NCI-H510A treated with DMSO at 0.1 percent for 48 hours (cell line): ENCODE data around the gene INPP4B.
"Not testable (repeated sequence)": the region's sequence is repeated elsewhere in the genome, so short reads cannot be mapped to it uniquely, and the experiment has no call there.

Experiments used
- DNase-seq: peaks from one replicate; lab custom pipeline; 2025; lab: John Stamatoyannopoulos, UW

The INPP4B gene

DNA sequence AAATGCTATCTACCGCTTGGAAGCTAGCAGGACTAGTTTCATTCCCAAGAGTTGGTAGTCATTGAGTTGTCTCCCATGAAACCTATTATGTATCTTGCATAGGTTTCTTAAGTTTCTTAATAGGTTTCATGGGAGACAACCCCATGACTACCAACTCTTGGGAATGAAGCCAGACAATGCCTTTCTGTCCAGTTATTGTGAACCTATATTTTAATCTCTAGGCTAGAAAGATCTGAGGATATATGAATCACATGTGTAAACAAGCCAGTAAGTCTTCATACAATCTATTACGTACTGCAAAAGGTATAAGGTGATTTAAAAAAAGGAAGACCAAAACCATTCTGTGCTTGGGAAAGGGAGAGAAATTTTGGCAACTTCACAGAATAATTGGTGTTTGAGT lies 162.6 kb downstream of the INPP4B start:
- DNase-seq = no peak

DNA sequence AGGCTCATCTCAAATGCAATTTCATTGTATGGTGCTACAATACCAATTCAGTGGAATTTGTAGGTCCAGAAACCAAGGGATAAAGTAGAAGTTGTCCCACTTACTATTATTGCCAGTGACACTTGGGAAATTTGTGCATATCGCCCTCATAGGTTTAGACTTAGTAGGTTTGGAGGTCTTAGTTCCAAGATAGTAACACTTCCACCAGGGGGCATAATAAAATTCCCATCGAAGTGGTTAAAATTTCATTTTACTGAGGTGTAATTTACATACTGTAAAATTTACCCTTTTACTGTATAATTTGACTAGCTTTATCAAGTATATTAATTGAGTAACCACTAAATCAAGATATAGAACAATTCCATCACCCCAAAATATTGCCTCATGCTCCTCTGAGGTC lies 174.6 kb downstream of the INPP4B start:
- DNase-seq = no peak

DNA sequence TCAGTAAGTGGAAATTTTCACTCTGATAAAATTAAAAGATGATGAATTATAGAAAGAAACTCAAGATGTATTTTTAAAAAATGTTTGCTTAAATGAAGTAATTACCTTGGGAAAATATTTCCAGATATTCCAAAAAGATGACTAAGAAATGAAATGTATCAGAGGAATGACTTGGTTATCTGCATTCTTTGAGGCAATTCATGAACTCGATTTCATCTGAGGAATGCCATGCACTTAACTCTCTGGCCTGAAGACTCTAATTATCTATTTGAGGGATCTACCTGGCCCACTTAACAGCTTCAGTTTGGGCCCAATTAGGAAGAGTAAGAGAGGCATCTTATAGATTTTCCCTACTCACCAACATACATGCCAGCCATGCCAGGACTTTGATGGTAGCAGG lies 182.3 kb downstream of the INPP4B start:
- DNase-seq = no peak

DNA sequence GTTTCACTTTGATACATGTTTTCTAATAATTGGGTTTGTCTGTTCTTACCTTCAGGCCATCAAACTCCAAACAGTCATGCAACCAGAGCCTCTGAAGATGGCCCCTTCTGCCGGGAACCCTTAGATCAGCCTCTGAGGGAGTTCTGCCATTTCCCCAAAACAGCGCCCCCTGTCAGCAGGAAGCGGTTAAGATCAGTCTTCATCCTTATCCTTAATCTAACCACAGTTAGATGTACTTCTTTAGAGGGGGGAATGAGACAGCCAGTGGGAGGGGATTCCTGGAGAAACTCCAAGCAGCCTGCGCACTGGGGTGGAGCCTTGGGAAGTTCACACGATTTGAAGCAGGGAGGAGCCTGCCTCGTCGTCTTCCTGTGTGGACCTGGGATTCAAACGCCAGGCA lies 185.4 kb downstream of the INPP4B start:
- no peak for DNase-seq

DNA sequence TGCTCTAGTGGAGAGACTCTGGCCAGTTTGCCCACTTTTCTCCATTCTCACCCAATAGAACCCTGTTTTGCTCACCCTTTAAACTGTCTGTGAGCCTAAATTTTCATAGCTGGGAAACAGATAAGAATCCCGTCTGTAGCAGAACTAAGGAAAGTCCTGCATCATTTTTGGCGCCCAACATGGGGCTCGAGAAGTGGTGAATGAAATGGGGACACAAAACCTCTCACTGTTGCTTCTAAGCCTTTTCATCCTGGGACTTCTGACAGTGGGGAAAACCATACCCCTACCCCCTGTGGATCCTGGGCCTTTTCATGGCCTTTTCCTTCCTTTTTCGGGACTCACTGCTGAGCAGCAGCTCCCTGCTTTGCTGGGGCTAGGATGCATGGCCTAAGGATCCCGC lies 189.9 kb downstream of the INPP4B start:
- DNase-seq = no peak

DNA sequence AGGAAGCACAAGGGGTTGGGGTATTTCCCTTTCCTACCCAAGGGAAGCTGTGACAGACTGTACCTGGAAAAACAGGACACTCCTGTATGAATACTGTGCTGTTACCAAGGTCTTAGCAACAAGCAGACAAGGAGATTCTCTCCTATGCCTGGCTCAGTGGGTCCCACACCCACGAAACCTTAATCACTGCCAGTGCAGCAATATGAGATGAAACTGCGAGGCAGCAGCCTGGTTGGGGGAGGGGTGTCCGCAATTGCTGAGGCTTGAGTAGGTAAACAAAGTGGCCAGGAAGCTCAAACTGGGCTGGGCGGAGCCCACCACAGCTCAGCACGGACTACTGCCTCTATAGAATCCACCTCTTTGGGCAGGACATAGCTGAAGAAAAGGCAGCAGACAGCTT lies 197.7 kb downstream of the INPP4B start:
- no peak for DNase-seq

DNA sequence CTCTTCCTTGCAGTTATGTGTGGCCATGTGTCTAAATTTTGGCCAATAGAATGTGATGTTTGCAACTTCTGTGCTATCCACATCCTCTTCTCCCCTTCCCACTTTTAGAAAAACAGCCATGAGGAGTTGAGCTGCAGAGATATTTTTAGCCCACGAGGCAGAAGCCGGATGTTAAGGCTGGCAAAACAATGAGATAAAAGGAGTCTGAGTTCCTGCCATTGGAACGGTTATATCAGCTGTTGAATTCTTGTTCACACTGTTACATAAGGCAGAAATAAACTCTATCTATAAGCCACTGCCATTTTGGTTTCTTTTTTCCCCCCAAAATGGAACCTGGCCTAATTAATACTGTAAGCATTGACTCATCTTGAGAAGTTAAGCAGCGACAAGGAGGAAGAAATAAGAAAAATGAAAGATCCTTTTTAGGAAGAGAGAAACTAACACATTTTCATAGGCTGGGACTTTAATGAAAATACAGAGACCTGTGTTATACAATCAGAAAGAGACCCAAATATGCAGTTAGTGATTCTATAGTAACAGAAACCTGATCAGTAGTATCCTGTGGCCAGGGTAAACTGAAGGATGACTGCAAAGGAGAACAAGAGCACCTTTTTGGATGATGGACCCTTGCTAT lies 200.5 kb downstream of the INPP4B start:
- no peak for DNase-seq

DNA sequence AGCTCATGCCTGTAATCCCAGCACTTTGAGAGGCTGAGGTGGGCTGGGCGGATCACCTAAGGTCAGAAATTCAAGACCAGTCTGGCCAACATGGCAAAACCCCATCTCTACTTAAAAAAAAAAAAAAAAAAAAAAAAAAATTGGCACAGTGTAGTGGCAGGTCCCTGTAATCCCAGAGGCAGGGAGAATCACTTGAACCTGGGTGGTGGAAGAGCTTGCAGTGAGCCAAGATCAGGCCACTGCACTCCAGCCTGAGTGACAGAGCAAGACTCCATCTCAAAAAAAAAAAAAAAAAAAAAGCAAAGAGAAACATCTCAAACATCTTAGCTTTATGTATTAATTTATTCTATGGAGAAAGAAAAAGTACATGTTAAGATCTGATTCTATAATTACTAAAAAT lies 201.5 kb downstream of the INPP4B start:
- DNase-seq = not testable (repeated sequence)

DNA sequence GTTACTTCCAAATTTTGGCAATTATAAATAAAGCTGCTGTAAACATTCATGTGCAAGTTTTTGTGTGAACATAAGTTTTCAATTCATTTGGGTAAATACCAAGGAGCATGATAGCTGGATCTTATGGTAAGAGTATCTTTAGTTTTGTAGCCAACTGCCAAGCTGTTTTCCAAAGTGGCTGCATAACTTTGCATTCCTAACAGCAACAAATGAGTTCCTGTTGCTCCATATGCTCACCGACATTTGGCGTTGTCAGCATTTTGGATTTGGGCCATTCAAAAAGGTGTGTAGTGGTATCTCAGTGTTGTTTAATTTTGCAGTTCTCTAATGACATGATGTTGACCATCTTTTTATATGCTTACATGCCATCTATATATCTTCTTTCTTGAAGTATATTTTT lies 208.5 kb downstream of the INPP4B start:
- no peak for DNase-seq

DNA sequence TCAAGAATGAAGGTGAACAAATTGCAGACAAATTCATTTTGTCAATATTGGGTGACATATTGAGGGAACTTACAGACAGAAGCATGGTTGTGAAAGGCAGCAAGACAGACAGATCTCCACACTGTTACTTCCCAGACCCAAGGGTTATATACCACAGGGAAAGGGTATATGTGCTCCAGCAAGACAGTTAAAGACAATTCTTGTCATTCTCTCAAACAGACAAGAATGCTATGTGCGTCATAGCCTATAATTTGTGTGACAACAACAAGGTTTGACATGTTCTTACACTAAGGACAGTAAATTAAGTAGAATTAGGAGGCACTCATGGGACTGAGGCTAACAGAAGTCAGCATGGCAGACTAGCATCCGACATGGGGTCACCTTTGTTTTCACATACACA lies 214.3 kb downstream of the INPP4B start:
- DNase-seq = no peak

DNA sequence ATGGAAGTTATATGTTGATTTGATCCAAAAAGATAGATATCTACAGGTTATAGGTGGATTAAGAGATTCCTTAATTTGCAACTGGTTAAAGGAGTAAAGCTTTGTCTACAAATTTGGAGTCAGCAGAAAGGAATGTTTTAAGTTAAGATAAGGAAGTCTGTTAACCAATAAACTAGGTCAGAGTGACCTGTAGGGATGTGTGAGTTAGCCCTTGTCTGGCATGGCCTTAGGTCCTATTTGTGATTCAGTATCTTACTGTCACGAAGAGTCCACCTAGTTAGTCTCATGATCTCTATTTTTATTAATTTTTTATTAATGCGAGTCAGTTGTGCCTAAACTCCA lies 230.8 kb downstream of the INPP4B start:
- DNase-seq = no peak

DNA sequence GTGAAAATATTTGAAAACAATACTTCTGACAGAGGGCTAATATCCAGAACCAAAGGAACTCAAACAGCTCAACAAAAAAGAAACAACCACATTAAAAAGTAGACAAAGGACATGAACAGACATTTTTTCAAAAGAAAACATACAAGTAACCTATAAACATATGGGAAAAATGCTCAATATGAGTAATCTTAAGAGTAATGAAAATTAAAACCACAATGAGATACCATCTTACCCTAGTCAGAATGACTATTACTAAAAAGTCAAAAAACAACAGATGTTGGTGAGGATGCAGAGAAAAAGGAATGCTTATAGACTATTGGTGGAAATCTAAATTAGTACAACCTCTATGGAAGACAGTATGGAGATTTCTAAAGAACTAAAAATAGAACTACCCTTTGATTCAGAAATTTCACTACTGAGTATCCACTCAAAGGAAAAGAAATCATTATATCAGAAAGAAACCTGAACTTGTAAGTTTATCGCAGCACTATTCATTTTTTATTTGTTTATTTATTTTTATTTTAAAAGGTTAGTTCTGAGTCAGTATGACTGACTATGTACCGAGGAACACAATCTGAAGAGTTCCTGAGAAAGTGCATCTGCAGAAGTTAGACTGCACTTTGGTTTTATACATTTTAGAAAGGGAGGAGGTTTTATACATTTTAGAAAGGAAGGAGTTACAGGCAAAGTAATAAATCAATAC lies 231.3 kb downstream of the INPP4B start:
- no peak for DNase-seq

DNA sequence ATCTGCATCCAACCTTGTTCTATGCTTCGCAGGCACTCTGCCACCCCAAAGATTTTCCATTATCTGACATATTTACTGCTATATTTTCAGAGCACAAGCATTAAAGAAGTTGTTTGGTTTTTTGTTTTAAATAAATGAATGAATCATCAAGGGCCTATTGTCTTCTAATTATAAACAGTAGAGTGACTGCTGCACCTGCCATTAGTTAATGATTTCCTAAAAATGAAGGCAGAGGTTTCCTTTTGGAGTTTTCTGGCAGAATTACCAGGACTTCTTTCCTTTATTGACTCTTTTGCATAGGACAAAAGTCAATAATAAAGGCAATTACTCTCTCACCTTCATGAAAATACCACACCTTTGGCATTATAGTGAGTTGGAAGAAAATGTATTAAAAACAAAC lies 238.1 kb downstream of the INPP4B start:
- DNase-seq = no peak

DNA sequence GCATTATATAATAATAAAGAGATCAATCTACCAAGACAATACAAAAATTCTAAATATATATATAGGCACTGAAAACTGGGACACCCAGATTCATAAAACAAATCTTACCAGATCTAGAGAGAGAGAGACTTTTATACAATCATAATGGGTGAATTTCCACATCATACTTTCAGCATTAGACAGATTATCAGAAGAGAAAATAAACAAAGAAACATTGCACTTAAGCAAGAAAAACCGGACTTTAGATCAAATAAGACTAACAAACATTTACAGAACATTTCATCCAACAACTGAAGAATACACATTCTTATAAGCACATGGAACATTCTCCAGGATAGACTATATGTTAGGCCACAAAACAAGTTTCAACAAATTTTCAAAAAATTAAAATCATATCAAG lies 245.1 kb downstream of the INPP4B start:
- no peak for DNase-seq

DNA sequence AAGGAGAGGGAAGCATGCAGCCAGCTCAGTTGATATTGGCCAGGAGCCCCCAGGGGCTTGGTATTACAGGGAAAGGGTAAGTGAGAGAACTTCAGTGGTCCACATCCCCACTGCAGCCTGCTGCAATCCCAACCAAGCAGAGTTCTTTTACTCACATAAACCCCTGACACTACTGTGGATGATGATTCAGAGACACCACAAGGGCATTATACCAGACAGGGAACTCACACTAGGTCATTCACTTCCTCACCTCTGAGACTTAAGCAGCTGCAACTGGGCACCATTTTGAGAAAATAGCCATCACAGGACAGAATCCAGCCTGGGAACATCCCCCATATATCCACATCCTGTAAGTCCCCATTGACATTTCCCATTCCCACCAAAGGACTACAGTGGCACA lies 248.0 kb downstream of the INPP4B start:
- no peak for DNase-seq

DNA sequence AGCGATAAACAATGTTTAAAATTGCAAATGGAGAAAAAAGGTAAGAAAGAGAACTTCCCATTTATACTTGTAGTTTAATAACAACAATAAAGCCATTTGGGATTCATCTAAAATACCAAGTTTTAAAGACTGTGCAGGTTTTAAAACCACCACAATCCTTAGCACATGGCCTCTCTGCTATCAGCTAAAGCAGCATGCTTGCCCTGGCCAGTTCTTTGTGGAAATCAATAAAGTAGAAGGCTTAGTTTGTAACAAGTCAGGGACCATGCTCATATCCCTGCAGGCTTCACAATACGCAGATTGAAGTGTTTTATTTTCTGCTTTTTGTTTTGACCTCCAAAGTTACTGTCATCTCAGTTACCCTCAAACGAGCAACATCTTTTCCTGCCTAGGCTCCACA lies 249.5 kb downstream of the INPP4B start:
- no peak for DNase-seq

DNA sequence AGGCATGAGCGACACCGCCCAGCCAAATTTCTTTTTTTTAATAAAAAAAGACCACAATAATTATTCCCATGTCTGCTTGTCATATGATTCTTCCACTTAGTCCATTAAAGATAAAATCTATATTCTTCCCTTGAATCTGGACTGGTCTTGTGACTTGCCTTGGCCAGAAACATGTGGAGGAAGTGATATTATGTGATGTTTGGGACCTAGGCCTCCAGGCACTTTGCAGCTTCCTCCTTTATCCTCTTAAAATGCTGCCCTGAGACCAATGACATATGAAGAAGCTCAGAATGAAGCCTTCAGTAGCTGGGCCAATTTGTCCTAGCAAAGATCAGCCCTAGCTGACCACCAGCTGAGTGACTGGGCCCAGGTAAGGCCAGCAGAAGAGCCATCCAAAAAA lies 250.0 kb downstream of the INPP4B start:
- no peak for DNase-seq

DNA sequence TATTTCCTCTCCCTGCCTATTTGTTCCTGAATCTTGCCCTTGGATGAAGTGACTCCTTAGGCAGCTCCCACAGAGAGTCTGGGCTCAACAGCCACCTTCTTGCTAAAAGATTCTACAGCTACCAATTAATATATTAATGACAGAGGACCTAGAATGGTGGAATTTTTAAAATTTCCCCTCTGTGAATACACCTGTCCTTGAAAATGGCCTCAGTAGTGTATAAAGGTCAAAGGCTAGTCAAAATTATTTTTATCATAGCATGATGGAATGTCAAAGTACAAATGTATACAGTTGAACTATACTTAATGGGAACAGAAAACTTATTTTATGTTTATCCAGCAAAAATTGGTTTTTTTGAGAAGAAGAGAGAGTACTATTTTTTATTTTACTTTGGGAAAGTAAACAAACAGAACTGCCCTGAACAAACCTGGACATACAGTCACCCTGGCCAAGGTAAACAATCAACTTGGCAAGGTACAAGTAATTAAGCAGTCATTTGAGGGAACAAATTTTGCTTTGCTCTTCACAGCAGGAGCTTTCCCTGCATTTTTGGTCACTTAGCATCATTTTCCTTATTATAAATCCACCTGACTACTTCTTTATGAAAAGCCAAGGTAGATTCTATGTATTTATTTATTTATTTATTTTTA lies 250.8 kb downstream of the INPP4B start:
- no peak for DNase-seq

DNA sequence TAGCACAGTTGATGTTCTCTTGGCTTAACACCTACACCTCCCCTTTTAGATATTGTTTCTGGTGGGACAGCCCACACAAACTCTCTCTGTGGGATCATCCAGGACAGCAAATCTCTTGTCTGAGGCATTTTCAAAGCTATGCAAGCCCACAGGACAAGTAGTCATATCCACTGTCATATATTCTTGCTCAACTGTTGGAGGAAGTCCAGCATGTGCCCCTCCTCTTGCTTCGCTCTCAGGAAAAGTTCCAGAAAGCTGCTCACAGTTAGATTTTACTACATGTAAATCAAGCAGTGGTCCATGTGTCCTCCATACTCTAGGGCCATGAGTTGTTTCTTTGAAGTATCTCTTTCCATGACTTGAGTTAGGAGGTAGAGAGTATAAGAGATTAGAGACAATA lies 260.7 kb downstream of the INPP4B start:
- DNase-seq = no peak

DNA sequence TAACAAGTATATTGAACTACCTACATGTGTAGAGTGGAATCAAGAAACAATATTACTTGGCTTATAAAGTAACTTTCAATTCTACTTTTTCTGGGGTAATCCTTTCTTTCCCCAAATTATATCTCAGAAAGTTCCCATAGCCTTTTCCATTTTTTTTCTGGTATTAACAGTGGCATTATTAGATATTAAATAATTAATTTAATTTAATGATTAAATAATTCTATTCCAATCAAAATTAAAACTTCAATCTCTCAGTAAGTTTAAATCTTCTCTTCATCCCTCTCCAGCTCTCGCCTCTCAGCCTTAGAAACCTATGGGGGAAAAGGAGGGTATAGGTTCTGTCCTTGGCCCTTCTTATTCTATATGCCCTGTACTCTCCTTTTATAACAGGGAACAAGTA lies 262.4 kb downstream of the INPP4B start:
- DNase-seq = no peak

DNA sequence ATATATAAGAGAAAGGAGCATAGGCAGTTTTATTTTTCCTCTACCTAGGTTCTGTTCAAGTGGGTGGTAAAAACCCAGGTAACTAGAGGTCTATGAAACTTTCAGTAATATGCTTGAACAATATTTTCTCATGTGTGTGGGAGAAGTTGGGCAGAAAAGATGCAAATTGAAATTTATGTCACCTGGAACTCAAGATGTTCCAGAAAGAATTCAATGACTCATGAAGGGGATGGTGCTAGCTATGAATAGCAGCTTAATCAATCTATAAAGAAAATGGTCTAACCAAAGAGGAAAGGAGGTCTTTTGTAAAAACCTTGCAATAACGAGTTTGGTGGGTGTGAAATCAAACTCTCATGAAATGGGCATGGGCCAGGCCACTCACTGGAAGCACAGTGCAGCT lies 263.8 kb downstream of the INPP4B start:
- no peak for DNase-seq

DNA sequence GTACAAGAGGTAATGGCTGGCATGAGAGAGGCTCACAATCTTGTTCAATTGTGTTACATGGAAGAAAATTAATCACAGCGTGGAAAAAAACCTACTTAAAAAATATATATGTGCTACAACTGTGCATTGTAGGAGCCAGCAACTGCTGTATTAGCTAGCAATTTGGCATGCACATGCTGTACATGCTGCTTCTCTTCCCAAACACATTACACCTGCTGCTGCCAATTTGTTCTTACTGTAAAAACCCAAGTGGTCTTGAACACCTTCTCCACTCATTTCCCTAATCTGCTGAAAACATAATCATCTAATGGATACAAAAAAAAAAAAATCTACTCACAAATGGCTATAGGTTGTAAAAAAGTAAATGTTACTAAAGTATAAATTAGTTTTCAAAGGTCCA lies 264.2 kb downstream of the INPP4B start:
- DNase-seq = no peak

DNA sequence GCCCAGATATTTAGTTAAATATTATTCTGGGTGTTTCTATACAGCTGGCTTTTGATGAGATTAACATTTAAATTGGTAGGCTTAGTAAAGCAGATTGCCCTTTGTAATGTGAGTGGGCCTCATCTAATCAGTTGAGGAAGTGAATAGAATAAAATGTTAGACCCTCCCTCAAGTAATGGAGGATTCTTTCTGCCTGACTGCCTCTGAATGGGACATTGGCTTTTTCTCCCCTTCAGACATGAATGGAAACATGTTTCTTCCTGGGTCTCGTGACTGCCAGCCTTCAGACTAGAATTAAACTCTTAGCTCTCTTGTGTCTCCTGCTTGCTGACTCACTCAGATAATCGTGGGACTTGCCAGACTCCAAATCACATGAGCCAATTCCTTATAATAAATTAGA lies 266.7 kb downstream of the INPP4B start:
- DNase-seq = no peak

DNA sequence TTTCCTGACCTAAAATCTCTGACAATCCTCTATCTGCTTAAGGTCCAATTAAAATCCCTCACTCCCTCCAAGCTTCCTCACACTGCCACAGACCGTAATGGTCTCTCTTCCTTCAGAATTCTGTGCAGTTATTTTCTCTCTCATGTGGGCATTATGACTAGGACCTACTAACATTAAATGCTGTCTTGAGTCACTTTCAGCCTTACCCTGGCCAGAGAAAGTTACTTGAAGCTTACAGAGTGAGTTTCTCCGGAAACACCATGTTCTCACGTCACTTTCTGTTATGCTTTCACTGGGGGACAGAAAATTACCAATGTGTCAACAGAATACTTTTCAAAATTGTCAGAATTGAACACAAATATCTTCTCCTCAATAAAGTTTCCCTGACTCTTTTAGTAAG lies 271.8 kb downstream of the INPP4B start:
- no peak for DNase-seq
